SU-DHL-6 (cell line): ENCODE data around the gene PTPN13.
"Not testable (repeated sequence)": the region's sequence is repeated elsewhere in the genome, so short reads cannot be mapped to it uniquely, and the experiment has no call there.

Source experiments
- EZH2phosphoT487 ChIP-seq: fragments of 200-600 bp; sonication (generic), shearing (Covaris generic); conservative IDR thresholded peaks from 2 replicates; pipeline ENCODE4 v1.6.1; 2018; ENCODE audit warnings: mild to moderate bottlenecking, antibody characterized with exemption, low read length, moderate library complexity, mixed read lengths
- TF ChIP-seq, protein P1 (sequence below): fragments of 200-600 bp; sonication (generic); IDR thresholded peaks from one replicate; pipeline ENCODE4 v1.5.1; 2017; ENCODE audit warnings: antibody characterized with exemption, mild to moderate bottlenecking, low read length, moderate library complexity; ENCODE audit not compliant: insufficient read depth, poor library complexity, severe bottlenecking

GRCh38 chr4:86656781-86657180, 62.7 kb downstream of the PTPN13 start:
- TF ChIP-seq, protein P1, sequence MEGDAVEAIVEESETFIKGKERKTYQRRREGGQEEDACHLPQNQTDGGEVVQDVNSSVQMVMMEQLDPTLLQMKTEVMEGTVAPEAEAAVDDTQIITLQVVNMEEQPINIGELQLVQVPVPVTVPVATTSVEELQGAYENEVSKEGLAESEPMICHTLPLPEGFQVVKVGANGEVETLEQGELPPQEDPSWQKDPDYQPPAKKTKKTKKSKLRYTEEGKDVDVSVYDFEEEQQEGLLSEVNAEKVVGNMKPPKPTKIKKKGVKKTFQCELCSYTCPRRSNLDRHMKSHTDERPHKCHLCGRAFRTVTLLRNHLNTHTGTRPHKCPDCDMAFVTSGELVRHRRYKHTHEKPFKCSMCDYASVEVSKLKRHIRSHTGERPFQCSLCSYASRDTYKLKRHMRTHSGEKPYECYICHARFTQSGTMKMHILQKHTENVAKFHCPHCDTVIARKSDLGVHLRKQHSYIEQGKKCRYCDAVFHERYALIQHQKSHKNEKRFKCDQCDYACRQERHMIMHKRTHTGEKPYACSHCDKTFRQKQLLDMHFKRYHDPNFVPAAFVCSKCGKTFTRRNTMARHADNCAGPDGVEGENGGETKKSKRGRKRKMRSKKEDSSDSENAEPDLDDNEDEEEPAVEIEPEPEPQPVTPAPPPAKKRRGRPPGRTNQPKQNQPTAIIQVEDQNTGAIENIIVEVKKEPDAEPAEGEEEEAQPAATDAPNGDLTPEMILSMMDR, result not testable (repeated sequence)
- TF ChIP-seq EZH2phosphoT487, result not testable (repeated sequence)
